Glomerular endothelial cell (primary cell): Measurements from ENCODE around the gene NDUFV1. TPM values are rescaled to one million over a fixed set of nuclear protein-coding genes. Genes with fewer than 3 reads are reported as not detected.
"Not testable (repeated sequence)": the region's sequence is repeated elsewhere in the genome, so short reads cannot be mapped to it uniquely, and the experiment has no call there.

ENCODE experiments used
- DNase-seq: peaks from one replicate; pipeline ENCODE4 v3.0.0-alpha.2; 2011; ENCODE audit warnings: low read depth, low spot score; ENCODE audit errors: extremely low read depth
- total RNA-seq: library from RNA; depleted of rRNA; stranded (reverse); fragments of >200 nt; gene quantifications from 2 replicates; pipeline ENCODE4 v1.2.3, GENCODE V29; 2015

Gene NDUFV1
- total RNA-seq, 1 donor from 2014 or later = 180 TPM

DNA sequence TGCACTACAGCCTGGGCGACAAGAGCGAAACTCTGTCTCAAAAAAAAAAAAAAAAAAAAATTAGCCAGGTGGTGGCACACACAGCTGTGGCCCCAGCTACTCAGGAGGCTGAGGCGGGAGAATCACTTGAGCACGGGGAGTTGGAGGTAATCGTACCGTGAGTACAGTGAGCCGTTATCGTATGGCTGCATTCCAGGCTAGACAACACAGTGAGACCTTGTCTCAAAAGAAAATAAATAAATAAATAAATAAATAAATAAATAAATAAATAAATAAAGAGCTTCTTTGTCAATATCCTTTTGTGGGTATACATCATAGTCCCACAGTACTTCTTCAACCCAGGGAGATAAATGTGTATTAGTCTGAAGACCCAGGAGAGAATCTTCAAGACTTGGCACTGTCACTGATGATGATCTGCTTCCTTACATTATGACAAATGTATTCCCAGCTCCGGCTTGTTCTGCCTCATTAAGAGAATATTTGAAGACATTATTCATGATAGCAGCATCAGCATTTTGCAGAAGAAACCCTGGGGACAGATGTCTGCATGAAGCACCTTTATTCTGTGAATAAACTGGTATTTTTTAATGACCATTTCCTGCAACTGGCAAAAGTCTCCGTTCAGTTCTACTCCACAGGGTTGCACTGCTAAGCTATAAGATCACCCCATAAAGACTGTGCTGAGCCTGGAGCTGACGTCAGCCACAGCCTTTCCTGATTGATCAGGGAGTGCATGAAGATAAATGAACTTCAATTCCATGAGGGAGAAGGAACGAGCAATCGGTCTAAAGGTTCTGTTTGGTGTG, 45.4 kb downstream of the NDUFV1 start:
- no peak for DNase-seq

GRCh38 chr11:67652965-67653845, 46.5 kb downstream of the NDUFV1 start:
- no peak for DNase-seq

GRCh38 chr11:67654225-67654624, 47.5 kb downstream of the NDUFV1 start:
- no peak for DNase-seq

- DNase-seq = no peak
Measured at GRCh38 chr11:67656278-67656922, 49.7 kb downstream of the NDUFV1 start.

GRCh38 chr11:67657300-67657699, 50.6 kb downstream of the NDUFV1 start:
- no peak for DNase-seq

- DNase-seq = not testable (repeated sequence)
Measured at GRCh38 chr11:67659651-67660165, 53.0 kb downstream of the NDUFV1 start.

GRCh38 chr11:67660752-67661151, 54.0 kb downstream of the NDUFV1 start:
- DNase-seq = not testable (repeated sequence)

Other genes starting within 250 kb of the NDUFV1 start
- gene CLCF1, start 233.3 kb upstream of the NDUFV1 start, total RNA-seq = 6.2 and 6.9 TPM in 2 replicates
- 7.3 and 8.7 TPM in 2 replicates for gene RAD9A, start 214.9 kb upstream of the NDUFV1 start, total RNA-seq
- 218 and 230 TPM in 2 replicates for gene PPP1CA, start 205.1 kb upstream of the NDUFV1 start, total RNA-seq
- 0.23 TPM in 1 of 2 replicates, not detected in the other for gene TBC1D10C, start 202.9 kb upstream of the NDUFV1 start, total RNA-seq
- 0.10 and 0.18 TPM in 2 replicates for gene CARNS1, start 191.3 kb upstream of the NDUFV1 start, total RNA-seq
- gene RPS6KB2, start 178.4 kb upstream of the NDUFV1 start, total RNA-seq = 39.4 and 39.9 TPM in 2 replicates
- gene PTPRCAP, start 169.3 kb upstream of the NDUFV1 start, total RNA-seq = 2.2 TPM in 1 of 2 replicates, not detected in the other
- gene CORO1B, start 163.5 kb upstream of the NDUFV1 start, total RNA-seq = 143 and 144 TPM in 2 replicates
- not detected in 2 replicates for gene GPR152, start 154.2 kb upstream of the NDUFV1 start, total RNA-seq
- gene CABP4, start 151.6 kb upstream of the NDUFV1 start, total RNA-seq = 1.3 and 1.7 TPM in 2 replicates
- gene TMEM134, start 137.7 kb upstream of the NDUFV1 start, total RNA-seq = 32.9 and 88.6 TPM in 2 replicates
- 43.2 and 51.9 TPM in 2 replicates for gene AIP, start 123.9 kb upstream of the NDUFV1 start, total RNA-seq
- gene PITPNM1, start 101.6 kb upstream of the NDUFV1 start, total RNA-seq = 18.7 and 64.1 TPM in 2 replicates
- 71.9 and 77.3 TPM in 2 replicates for gene CDK2AP2, start 98.8 kb upstream of the NDUFV1 start, total RNA-seq
- not detected in 2 replicates for gene CABP2, start 83.5 kb upstream of the NDUFV1 start, total RNA-seq
- 1,181 and 1,195 TPM in 2 replicates for gene GSTP1, start 23.1 kb upstream of the NDUFV1 start, total RNA-seq
- gene NUDT8, start 23.0 kb downstream of the NDUFV1 start, total RNA-seq = 7.4 and 10.1 TPM in 2 replicates
- not detected in 2 replicates for gene TBX10, start 32.8 kb downstream of the NDUFV1 start, total RNA-seq
- gene ACY3, start 43.8 kb downstream of the NDUFV1 start, total RNA-seq = not detected in 2 replicates
- not detected in 2 replicates for gene ALDH3B2, start 67.7 kb downstream of the NDUFV1 start, total RNA-seq